GM18861 (cell line): ENCODE data around the gene CAMK1D.
"Not testable (repeated sequence)": the region's sequence is repeated elsewhere in the genome, so short reads cannot be mapped to it uniquely, and the experiment has no call there.

ENCODE experiments used
- ATAC-seq: cut with Tn5 transposase; IDR thresholded peaks from one replicate; pipeline ENCODE4 v1.9.1; 2021; ENCODE audit not compliant: unreplicated experiment

CAMK1D gene

GRCh38 chr10:12806228-12807095, 457.1 kb downstream of the CAMK1D start:
- ATAC-seq: no peak

- ATAC-seq: no peak
Measured at GRCh38 chr10:12807096-12807755, 457.9 kb downstream of the CAMK1D start.

DNA sequence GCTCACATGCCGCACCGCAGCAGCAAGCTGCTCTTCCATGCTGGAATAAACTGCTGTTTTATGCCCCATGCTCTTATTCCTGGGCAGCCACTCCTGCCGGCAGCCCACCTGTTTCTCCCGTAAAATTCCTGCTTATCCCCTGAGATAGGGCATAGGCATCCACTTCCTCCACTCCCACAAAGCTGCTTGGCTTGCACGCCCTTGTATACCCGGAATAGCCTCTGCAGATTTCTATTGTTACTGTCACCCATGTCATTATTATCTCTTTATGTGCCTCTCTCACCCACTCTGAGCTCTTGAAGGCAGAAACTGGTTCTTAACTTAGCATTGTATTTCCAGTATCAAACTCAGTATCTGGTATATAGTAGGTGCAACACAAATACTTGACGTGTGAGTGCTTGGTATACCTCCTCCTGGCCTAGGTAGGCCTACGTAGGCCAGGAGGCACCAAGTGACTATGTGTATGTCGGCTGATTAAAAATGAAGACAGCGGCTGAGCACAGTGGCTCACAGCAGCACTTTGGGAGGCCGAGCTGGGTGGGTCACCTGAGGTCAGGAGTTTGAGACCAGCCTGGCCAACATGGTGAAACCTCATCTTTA, 458.8 kb downstream of the CAMK1D start:
- no peak for ATAC-seq

DNA sequence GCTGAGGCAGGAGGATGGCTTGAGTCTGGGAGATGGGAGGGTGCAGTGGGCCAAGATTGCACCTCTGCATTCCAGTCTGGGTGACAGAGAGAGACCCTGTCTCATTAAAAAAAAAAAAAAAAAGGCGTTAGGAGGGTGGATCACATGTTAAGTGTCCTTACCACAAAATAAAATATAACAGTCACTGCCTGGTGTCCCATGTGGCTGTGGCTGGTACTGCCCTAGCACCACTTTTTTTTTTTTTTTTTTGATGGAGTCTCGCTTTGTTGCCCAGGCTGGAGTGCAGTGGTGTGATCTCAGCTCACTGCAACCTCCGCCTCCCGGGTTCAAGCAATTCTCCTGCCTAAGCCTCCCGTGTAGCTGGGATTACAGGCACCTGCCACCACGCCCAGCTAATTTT, 460.7 kb downstream of the CAMK1D start:
- ATAC-seq: not testable (repeated sequence)

- ATAC-seq: no peak
Measured at GRCh38 chr10:12811826-12812225, 462.5 kb downstream of the CAMK1D start.

DNA sequence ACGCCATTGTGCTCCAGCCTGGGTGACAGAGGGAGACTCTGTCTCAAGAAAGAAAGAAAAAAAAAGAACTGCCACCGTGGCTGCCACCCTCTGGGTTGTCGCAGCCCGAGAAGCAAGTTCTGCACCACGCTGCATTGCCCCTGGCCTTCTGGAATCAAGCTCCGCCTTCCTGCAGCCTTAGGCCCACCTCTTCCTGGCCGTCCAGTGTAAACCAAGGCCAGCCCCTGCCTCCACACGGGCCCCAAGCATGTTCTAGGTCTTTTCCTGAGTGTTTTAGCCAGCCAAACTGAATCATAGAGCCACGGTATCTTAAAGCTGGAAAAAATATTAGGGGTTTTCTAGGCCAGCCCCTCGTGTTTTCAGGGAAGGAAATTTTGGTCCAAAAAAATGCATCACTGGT, 463.2 kb downstream of the CAMK1D start:
- no peak for ATAC-seq

- no peak for ATAC-seq
Measured at GRCh38 chr10:12814166-12814565, 464.8 kb downstream of the CAMK1D start.

DNA sequence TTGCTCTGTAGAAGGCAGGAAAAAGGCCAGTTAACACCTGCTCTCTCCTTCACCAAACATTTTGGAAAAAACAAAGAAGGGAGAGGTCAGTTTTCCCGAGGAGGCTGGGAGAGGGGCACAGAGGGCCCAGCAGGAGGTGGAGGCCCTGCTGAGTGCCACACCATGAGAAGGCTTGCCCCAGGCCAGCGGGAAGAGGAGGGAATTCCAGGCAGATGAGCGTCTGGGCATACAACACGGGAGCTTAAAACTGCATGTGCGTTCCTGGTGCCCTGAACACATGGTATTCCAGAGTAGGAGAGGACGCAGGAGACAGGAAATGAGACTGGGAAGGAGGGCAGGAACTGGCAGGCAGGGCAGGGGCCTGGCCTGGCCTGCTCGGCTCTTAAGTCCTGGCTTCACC, 469.7 kb downstream of the CAMK1D start:
- no peak for ATAC-seq

- no peak for ATAC-seq
Measured at GRCh38 chr10:12819656-12820055, 470.3 kb downstream of the CAMK1D start.

- ATAC-seq: no peak
Measured at GRCh38 chr10:12822126-12822892, 473.0 kb downstream of the CAMK1D start.

DNA sequence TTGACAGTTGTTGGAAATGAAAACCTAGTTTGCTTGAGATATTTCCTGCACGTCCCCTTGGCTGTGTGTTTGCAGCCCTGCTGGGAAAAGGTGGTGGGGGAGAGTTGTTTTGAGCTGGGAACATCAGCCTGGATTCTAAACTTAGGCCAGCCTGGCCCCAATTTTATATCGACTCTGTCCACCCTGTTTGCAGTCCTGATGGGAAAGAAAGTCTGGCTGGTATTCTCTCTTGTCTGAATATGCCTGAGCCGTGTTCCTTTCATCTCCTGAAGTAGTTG, 473.5 kb downstream of the CAMK1D start:
- ATAC-seq: no peak

DNA sequence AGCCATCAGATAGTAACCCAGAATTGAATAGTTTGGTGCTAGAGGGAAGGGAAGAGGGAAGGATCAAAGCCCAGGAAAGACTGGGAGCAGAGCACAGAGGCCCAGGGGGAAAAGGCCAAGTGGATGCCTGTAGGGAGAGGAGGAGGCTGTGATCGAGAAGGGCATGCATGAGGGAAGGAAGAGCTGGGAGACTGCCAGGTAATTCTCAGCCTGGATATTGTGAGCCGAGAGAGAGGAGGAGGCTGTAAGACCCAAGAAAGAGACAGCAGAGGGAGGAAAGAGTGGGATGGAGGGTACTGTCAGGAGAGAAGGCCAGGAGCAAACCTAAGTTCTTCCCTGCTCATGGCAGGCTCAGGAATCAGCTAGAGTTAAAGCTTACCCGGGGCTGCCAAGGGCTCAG, 474.0 kb downstream of the CAMK1D start:
- ATAC-seq: no peak

DNA sequence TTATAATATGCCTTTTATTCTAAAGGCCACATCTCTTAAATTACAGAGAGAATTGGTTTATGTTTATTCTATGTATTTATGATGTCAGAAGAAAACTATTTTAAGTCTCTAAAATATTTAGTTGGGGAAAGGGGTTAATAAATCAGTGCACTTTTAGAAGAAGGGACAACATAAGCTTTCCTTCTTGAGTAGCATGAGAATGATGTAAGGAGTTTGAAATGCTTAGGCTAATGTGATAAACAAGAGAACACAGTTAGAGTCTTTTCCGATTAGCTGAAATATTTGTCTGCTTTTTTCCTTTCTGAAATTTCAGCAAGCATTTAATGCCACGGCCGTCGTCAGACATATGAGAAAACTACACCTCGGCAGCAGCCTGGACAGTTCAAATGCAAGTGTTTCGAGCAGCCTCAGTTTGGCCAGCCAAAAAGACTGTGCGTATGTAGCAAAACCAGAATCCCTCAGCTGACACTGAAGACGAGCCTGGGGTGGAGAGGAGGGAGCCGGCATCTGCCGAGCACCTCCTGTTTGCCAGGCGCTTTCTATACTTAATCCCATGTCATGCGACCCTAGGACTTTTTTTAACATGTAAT, 476.0 kb downstream of the CAMK1D start:
- ATAC-seq: no peak

GRCh38 chr10:12826800-12827372, 477.5 kb downstream of the CAMK1D start:
- no peak for ATAC-seq

DNA sequence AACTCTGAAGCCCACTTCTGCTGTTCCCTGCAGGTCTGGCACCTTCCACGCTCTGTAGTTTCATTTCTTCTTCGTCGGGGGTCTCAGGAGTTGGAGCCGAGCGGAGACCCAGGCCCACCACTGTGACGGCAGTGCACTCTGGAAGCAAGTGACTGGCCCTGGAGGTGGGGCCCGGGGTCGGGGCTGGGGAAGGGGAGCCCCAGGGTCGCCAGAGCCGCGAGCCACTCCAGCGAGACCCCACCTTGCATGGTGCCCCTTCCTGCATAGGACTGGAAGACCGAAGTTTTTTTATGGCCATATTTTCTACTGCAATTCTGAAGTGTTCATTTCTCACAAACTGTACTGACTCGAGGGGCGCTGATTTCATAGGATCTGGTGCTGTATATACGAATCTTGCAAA, 479.4 kb downstream of the CAMK1D start:
- ATAC-seq: no peak

- ATAC-seq: no peak
Measured at GRCh38 chr10:12829831-12830390, 480.6 kb downstream of the CAMK1D start.

- ATAC-seq: no peak
Measured at GRCh38 chr10:12832096-12832495, 482.7 kb downstream of the CAMK1D start.

DNA sequence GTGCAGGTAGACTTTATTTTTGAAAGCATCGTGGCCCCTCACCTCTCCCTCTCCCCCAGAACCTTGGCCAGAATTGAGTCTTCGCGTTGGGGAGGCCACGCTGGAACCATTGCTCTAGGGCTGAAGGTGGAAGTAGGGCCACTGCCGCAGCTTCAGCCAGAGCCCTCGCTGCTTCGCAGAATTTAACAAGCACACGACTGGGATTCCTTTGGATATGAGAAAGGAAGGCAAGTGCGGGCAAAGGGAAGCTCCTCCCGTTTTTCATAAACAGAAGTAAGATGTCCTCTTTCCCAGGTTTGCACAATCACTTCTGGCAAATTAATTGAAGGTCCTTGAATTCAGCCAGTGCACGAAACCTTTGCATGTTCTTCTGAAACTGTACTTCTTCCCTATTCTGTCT, 484.1 kb downstream of the CAMK1D start:
- no peak for ATAC-seq

GRCh38 chr10:12834116-12834665, 484.8 kb downstream of the CAMK1D start:
- no peak for ATAC-seq

DNA sequence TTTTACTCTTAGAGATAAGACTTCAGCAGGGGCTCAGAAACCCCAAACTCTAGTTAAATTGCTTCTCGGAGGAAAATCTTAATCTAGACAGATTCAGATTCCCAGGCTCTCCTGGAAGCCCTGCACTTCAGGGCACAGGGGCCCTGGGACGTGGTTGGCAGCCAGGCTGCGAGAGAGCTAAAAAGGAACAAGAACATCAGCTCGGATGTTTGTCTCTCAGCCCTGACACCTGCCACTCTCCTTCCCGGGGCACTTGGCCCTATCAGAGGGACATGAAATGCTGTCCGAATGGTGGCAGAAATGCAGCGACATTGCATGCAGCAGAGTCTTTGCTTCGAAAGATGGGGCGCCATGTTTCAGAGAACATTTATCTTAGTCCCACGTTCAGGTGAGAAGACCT, 485.4 kb downstream of the CAMK1D start:
- ATAC-seq: no peak
